ENCODE measurements around the gene SLC27A5. TPM values are rescaled to one million over a fixed set of nuclear protein-coding genes. Genes with fewer than 3 reads are reported as not detected.
"Not testable (repeated sequence)": the region's sequence is repeated elsewhere in the genome, so short reads cannot be mapped to it uniquely, and the experiment has no call there.

Gene SLC27A5
- total RNA-seq, 1 donor from 2014 or later, result 3.5 TPM

DNA sequence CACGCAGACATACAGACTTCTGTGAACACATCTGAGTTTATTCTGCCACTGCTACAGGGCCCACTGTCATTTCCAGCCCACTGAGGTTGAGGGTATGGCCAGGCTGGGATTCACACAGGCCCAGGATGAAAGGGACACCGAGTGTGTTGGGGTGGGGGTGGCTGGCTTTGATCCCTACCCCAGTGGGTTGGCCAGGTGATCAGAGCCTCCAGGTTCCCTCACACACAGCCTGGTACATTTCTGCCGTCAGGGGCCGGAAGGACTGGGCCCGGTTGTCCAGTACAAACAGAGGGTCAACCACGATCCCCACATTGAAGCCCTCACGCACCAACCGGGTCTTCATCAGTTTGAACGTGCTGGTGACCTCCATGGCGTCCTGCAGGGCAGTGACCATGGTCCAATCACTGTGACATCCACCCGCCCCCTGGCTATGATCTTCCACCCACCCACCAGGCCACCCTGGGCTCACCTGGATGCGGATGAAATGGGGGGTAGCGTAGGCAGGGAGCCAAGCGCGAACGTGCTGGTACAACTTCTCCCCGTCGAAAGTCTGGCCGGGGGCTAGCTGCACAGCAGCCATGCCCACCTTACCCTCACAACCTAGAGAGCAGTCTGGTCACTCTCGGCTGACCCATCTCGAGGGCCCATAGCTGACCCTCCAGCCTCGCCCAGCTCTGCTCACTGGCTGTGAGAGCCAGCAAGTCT lies 13.3 kb downstream of the SLC27A5 start:
- no peak for DNase-seq (ENCODE audit: low read depth)

GRCh38 chr19:58497634-58498170 lies 14.1 kb downstream of the SLC27A5 start:
- DNase-seq (ENCODE audit: low read depth), result no peak

- no peak for DNase-seq (ENCODE audit: low read depth)
These were observed 19.5 kb downstream of the SLC27A5 start for GRCh38 chr19:58492265-58492664.

- no peak for DNase-seq (ENCODE audit: low read depth)
These were observed 20.4 kb downstream of the SLC27A5 start for GRCh38 chr19:58491393-58491792.

- DNase-seq (ENCODE audit: low read depth), result not testable (repeated sequence)
These were observed 27.4 kb downstream of the SLC27A5 start for GRCh38 chr19:58484349-58484748.

- no peak for DNase-seq (ENCODE audit: low read depth)
These were observed 28.0 kb downstream of the SLC27A5 start for GRCh38 chr19:58483776-58484175.

DNA sequence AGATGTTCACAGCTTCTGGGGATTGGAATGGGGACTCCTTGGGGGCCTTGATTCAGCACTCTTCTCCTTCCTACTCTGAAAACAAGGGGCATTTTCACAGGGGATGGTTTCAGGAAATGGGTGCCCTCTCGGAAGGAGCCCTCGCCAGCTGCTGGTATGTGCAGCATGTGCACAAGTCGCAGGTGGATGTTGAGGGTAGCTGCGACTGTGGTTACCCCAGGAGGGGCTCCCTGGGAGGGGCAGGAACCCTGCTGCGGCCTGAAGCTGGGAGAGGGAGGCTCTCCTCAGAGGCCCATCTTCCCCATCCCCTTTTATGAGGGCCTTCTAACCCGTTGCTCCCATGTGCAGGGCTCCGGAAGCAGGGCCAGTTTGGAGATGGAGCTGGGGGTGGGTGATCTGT lies 29.4 kb downstream of the SLC27A5 start:
- DNase-seq (ENCODE audit: low read depth), result no peak

GRCh38 chr19:58480831-58481230 lies 31.0 kb downstream of the SLC27A5 start:
- no peak for DNase-seq (ENCODE audit: low read depth)

DNA sequence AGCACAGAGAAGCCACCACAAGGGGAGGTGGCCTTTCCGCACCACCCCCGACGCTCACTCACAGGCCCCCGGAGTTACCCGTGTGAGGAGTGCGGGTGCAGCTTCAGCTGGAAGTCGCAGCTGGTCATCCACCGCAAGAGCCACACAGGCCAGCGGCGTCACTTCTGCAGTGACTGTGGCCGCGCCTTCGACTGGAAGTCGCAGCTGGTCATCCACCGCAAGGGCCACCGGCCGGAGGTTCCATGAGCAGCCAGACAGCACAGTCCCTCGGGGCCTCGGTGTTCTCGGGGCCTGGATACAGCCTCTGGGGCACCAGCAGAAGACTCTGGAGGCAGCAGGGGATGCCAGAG lies 31.3 kb downstream of the SLC27A5 start:
- no peak for DNase-seq (ENCODE audit: low read depth)

DNA sequence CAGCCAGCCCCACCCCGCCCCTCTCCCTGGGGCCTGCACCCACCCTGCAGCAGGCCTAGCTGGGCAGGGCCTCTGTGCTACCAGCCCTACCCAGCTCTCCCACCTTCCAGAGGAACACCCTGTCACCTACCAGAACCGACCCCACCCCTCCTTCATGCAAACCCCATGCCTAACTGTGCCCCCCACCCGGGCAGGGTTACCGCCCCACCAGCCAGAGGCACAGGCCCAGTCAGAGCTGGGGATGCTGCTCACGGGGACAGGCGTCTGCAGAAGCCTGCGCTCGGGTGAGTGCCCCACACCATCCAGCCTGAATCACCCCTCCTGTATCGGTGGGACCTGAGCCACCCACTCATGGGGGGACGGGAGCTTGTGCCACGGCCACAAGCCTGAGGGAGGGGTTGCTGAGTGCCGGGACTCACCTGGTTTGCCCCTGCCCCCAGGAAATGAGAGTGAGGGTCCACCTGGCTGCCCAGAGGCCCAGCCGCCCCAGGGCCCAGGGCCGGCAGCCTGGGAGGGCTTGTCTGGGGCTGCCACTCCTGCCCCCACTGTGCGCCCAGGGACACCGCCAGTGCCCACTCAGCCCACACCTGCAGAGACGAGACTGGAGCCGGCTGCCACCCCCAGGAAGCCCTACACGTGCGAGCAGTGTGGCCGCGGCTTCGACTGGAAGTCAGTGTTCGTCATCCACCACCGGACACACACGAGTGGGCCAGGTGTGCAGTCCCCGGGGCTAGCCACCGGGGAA lies 31.9 kb downstream of the SLC27A5 start:
- no peak for DNase-seq (ENCODE audit: low read depth)

- no peak for DNase-seq (ENCODE audit: low read depth)
These were observed 32.5 kb downstream of the SLC27A5 start for GRCh38 chr19:58479303-58479702.

- DNase-seq (ENCODE audit: low read depth), result no peak
These were observed 33.9 kb downstream of the SLC27A5 start for GRCh38 chr19:58477871-58478270.

GRCh38 chr19:58477130-58477529 lies 34.7 kb downstream of the SLC27A5 start:
- DNase-seq (ENCODE audit: low read depth), result no peak

- DNase-seq (ENCODE audit: low read depth), result no peak
These were observed 35.2 kb downstream of the SLC27A5 start for GRCh38 chr19:58476498-58477015.

GRCh38 chr19:58475714-58476497 lies 35.9 kb downstream of the SLC27A5 start, which contains the start of gene ZNF446:
Gene ZNF446, plus strand, starts transcription at chr19:58476352. Its CDS starts 867 bp downstream, at chr19:58477219.
- DNase-seq (ENCODE audit: low read depth), result peak; percentile 94

- DNase-seq (ENCODE audit: low read depth), result no peak
These were observed 36.6 kb downstream of the SLC27A5 start for GRCh38 chr19:58474997-58475713.

DNA sequence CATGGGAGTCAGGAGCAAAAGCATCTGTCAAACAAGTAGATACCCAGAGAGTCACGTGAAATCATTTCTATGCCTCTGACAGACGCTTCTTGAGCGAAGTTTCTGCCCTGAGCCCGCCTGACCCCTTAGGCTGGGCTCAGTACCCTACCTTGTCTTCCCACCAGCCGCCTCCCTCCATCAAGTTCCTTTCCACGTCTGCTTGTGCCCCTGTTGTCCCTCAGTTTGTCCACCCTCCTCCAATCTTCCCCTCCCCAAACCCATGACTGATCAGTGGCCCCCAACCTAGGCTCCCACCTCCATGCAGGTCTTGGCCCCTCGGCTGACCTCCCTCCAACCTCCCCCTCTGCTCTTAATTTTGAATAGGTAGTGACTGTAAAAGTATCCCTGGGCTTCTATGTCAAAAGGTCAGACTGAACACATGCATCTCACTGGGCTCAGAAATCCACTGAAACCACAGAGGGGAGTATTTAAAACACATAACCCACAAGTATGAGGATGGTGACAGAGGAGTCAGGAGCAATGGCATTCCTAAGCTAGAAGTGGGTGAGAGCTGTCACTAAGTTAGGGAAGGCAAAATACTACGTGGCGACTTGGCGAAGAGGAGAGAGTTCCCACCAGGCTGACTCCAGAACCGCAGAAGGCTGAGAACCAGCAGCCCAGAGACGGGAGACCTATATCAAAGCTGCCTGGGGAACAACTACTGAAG lies 37.3 kb downstream of the SLC27A5 start:
- DNase-seq (ENCODE audit: low read depth), result peak; percentile 49

DNA sequence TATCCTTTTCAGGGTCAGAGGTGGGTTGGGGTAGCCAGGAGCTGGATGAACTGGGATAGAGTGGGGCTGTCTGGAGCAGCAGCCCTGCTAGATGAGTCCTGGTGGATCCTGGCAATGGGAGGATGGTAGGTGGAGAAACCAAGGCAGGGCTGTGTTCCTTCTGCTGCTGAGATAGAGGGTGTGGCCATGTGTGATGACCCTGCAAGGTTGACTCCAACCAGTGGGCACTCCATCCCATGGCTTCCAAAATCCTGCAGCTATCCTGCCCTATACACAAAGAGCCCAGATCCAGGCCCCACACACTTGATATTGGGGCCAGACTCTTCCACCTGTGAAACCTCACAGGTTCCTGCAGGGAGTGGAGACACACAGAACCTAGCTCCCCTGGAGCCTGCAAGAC lies 38.0 kb downstream of the SLC27A5 start:
- DNase-seq (ENCODE audit: low read depth), result no peak

DNA sequence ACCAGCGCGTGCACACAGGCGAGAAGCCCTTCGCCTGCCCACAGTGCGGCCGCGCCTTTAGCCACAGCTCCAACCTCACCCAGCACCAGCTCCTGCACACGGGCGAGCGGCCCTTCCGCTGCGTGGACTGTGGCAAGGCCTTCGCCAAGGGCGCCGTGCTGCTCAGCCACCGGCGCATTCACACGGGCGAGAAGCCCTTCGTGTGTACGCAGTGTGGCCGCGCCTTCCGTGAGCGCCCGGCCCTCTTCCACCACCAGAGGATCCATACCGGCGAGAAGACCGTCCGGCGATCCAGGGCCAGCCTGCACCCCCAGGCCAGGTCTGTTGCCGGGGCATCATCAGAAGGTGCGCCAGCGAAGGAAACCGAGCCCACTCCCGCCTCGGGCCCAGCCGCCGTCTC lies 40.1 kb downstream of the SLC27A5 start:
- no peak for DNase-seq (ENCODE audit: low read depth)

GRCh38 chr19:58470837-58471543 lies 40.8 kb downstream of the SLC27A5 start:
- DNase-seq (ENCODE audit: low read depth), result not testable (repeated sequence)
